CD4-positive, alpha-beta T cell treated with Interleukin-17A for 1 hour (primary cell): ENCODE results near the gene DUSP7.
A peak's percentile ranks its signal among the peaks of the same experiment; 100 is the strongest.

Source experiments
- DNase-seq: peaks from one replicate; pipeline ENCODE4 v3.0.0-alpha.2; 2020

Gene DUSP7

GRCh38 chr3:52067046-52067445 lies 10.7 kb upstream of the DUSP7 start:
- DNase-seq = no peak

GRCh38 chr3:52065264-52065756 lies 8.9 kb upstream of the DUSP7 start:
- DNase-seq = no peak

GRCh38 chr3:52064561-52064960 lies 8.2 kb upstream of the DUSP7 start:
- DNase-seq = no peak

- no peak for DNase-seq
Observed at GRCh38 chr3:52063026-52063723, 6.8 kb upstream of the DUSP7 start.

- DNase-seq = peak; percentile 37
Observed at GRCh38 chr3:52062505-52062904, 6.1 kb upstream of the DUSP7 start.

GRCh38 chr3:52061121-52061910 lies 4.9 kb upstream of the DUSP7 start:
- no peak for DNase-seq

GRCh38 chr3:52059781-52060180 lies 3.4 kb upstream of the DUSP7 start:
- DNase-seq = no peak

GRCh38 chr3:52057812-52058495 lies 1.6 kb upstream of the DUSP7 start:
- no peak for DNase-seq

- DNase-seq = peak; percentile 100
Observed at GRCh38 chr3:52056968-52057811, 819 bp upstream of the DUSP7 start.

- DNase-seq = peak; percentile 37
Observed at GRCh38 chr3:52055537-52056351, 627 bp downstream of the DUSP7 start.

GRCh38 chr3:52054661-52055511 lies 1.5 kb downstream of the DUSP7 start:
- peak; percentile 22 for DNase-seq

GRCh38 chr3:52053307-52054304 lies 2.8 kb downstream of the DUSP7 start:
- peak; percentile 40 for DNase-seq

- peak; percentile 69 for DNase-seq
Observed at GRCh38 chr3:52052831-52053306, 3.5 kb downstream of the DUSP7 start.

GRCh38 chr3:52051444-52051843 lies 4.9 kb downstream of the DUSP7 start:
- DNase-seq = no peak

GRCh38 chr3:52050571-52050970 lies 5.8 kb downstream of the DUSP7 start:
- no peak for DNase-seq

- DNase-seq = no peak
Observed at GRCh38 chr3:52049503-52049902, 6.9 kb downstream of the DUSP7 start.

GRCh38 chr3:52047295-52047960 lies 8.9 kb downstream of the DUSP7 start:
- DNase-seq = no peak

GRCh38 chr3:52046902-52047239 lies 9.5 kb downstream of the DUSP7 start:
- DNase-seq = no peak
